ENCODE results near the gene C1QTNF2.

The C1QTNF2 gene

GRCh38 chr5:160369990-160370712 is at the start of gene C1QTNF2:
Gene C1QTNF2, minus strand, starts transcription at chr5:160370626. Its CDS starts 15,615 bp downstream, at chr5:160355011.
- DNase-seq = no peak

DNA sequence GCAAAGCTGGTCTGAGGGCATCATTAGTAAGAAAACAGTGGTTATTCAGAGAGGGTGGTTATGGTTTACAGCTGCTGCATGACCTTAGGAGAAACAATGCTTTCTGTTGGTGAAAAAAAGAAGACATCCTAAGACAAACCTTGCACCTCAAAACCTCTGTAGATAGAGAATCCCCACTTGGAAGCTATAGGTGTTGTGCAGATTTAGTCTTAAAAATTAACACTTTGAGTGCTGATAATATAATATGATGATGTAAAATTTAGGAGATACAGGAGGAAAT is 49.8 kb upstream of the C1QTNF2 start:
- no peak for DNase-seq

DNA sequence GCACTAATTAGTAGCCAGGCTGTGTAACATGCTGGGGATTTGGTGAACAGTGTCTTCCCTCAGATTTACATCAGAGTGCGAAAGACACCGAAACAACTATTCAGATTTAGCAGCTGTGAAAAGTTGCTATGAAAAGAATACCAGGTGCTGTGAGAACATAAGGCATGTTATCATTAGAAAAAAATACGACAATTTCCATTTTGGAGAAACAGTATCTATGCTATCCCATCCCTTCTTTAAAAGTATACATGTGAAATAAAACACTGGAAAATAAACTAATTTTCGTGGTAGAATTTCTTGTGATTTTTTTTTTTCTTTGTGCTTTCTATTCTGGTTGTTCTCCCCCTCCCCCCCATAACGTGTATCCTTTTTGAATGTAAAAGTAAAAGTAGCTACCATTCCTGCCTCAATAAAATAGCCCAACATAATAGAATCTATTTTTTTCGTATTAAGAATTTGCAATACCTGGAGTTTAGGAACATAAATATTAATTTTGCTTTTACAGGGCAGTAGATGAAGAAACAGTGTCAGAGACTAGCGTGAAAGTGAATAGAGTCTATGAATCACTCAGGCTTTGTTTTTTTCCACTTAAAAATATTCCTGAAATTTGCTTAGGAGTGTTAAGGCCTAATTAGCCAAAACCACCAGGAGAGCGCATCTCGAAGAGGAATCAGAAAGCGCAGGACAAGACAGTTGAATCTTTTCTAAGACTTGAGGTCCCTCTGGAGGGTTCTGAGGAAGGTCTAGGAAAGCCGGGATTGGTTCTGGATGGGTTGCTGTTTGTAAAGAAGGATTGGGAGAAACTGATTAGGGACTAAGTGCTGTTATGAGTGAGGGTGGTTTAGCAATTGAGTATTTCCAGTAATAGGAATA is 49.3 kb upstream of the C1QTNF2 start:
- no peak for DNase-seq

GRCh38 chr5:160418561-160419457 is 48.4 kb upstream of the C1QTNF2 start, which contains the start of gene SLU7:
Gene SLU7, minus strand, starts transcription at chr5:160419081. Its CDS starts 3,787 bp downstream, at chr5:160415294.
- peak; percentile 60 for DNase-seq

DNA sequence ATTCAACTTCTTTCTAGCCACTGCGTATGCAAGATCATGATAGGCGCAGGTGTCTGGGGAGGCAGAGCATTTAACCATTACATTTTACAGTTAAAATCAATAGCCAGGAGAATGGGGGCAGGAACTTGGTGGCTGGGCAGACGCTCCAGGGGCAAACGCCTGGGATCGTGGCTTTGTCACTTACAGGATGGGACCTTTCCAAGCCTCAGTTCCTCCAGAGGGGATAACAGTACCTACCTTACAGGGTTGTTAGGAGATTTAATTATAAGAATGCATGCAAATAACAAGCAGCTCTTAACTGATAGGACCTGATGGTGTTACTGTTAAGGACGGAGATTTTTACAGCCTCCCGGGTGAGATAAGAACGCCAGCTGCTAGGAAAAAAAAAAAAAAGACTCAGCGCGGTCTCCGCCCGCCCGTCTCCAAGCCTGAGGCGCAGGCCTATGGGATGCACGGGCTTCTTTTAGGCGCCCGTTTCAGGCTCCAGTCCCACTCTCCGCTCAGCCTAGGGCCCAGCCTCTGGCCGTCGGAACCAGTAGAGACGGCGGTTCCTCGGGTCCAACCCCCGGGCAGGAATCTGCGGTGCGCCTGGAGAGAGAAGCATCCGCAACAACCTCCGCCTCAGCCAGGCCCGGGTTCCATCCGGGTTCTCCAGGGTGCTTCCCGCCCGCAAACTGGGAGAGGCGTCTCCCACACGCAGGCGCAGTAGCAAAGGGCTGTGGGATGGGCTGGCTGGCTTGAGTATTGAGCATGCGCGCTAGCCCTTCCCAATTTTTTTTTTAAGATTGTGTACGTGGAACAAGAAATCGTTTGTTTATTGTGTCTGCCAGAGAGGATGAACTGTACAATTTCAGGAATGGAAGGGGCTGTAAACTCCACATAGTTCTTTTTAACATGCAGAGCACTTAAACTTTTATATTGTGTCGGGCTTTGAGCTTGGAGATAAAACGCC is 29.3 kb upstream of the C1QTNF2 start, which contains the start of gene FAM200C:
FAM200C (minus strand) TSS at position 653 of the 952 bp plus-strand sequence. CDS start 4,564 bp downstream, outside the sequence.
- DNase-seq = peak; percentile 84

DNA sequence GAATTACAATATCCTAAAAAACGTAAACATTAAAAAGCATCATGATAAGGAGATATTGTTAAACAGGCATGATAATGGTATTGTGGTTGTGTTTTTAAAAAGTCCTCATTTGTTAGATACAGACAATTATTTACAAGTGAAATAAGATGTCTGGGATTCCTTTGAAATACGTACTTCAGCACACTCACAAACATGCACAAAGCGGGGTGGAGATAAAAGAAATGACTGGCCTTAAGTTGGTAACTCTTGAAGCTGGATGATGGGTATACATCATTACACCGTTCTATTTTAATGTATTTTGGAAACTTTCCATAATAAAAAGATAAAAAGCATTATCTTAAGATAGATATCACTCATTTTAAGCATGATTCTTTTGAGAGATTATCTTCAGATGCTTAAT is 28.4 kb upstream of the C1QTNF2 start:
- DNase-seq = no peak

DNA sequence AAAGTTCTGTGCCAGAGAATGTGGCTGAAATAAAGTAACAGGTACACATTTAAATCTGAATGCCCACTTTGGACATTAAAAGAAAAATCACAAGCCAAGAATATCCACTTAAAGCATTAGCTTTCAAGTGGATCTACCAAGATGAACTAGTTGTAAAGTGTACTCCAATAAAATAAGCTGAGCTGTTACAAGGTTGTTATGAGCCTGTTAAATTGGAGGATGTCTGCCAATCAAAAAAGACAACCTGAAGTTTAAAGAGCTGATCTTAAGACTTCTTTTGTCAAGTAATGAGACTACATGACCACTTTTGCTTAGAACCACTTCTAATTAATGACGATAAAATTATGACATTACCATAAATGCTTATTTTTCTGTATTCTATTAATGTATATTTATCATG is 27.1 kb upstream of the C1QTNF2 start:
- DNase-seq = no peak

GRCh38 chr5:160395111-160395510 is 24.7 kb upstream of the C1QTNF2 start:
- no peak for DNase-seq

DNA sequence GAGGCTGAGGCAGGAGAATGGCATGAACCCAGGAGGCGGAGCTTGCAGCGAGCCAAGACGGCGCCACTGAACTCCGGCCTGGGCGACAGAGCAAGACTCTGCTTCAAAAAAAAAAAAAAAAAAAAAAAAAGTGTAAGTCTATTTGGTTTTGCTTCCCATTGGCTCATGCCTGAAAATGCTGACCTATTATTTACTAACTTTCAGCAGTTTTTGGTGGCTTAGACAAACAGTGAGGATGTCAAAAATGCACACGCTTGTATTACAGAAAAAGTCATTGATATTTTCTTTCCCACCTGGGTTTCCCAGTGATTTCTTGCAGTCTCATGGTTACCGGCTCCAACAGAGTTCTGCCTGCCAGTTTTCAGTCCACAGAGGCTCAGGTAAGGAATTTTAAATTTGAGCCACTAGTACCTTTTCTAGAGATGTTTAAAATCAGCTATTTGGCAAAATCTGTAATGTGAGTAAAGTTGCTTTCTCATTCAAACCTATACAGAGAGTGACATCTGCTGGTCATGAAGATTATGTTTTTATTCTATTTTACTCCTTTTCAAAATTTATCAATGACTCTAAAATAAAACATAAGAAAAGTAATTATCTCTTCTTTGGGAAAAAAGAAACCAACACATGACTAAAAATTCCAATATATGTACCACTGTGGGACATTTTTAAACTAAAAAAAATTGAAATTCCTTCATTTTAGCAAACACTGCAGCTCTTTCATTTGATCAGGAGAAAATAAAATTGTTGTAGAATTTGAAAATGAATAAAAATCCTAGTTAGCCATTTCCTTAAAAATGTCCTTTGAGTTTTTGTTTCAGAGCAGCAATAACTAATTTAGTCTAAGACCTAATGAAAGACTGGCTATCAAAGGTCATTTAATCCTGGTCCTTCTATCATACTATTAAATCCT is 20.6 kb upstream of the C1QTNF2 start:
- no peak for DNase-seq

- DNase-seq = no peak
These were observed 17.0 kb upstream of the C1QTNF2 start for GRCh38 chr5:160387445-160387844.

DNA sequence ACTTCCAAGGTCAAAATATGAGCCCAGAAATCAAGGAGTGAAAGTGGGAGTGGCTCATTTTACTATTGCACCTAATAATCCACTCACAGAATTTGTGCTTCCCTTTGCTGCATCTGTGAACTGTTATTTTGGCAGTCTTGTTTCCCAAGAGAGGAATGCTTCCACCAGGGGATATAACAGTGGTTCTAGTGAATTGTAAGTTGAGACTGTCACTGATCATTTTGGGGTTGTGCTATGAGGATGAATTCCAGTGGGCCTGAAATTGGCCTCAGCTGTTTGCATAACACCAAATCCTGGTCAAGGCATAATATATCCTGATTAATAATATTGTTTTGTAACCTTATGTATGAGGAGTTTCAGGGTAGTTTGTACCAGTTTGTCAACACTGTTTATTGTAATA is 15.1 kb upstream of the C1QTNF2 start:
- DNase-seq = no peak

GRCh38 chr5:160384681-160385080 is 14.3 kb upstream of the C1QTNF2 start:
- no peak for DNase-seq

- DNase-seq = no peak
These were observed 11.9 kb upstream of the C1QTNF2 start for GRCh38 chr5:160382346-160382745.

DNA sequence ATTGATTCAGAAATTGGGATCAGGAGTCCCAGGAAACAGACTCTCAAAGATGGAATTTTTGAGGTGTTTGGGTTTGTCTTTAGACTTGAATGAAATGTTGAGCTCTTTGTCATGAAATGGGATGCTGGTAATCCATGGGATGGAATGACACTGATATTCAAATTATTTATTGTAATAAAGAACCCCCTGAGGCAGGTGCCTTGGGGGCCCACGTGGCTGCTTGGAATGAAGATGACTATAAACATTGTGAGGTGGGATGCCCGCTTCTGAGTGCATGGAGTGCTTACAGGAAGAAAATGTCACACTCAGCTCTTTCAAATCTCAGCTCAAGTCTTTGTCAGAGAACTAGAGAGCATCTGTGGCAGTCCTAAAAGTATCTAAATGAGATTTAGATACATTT is 9.6 kb upstream of the C1QTNF2 start:
- no peak for DNase-seq

DNA sequence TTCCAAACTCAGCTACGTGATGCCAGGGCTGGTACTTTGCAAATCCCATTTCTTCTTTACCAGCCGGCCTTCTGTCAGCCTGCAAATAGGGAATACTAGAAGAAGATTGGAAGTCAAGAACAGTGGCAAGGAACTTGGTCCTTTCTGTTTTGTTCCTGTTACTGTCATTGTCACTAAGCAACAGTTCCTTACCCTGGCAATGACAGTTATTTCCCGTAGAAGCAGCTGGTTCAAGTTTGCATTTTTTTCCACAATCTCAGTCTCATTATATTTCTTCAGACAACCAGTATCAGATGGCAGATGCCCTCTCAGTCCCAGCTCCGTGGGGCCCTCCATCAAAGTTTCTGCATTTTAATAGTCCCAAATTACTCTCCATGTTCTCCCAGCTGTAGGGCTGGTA is 9.1 kb upstream of the C1QTNF2 start:
- no peak for DNase-seq

- no peak for DNase-seq
These were observed 7.9 kb upstream of the C1QTNF2 start for GRCh38 chr5:160378330-160378729.

GRCh38 chr5:160377651-160378050 is 7.2 kb upstream of the C1QTNF2 start:
- no peak for DNase-seq

GRCh38 chr5:160376416-160376815 is 6.0 kb upstream of the C1QTNF2 start:
- DNase-seq = no peak

DNA sequence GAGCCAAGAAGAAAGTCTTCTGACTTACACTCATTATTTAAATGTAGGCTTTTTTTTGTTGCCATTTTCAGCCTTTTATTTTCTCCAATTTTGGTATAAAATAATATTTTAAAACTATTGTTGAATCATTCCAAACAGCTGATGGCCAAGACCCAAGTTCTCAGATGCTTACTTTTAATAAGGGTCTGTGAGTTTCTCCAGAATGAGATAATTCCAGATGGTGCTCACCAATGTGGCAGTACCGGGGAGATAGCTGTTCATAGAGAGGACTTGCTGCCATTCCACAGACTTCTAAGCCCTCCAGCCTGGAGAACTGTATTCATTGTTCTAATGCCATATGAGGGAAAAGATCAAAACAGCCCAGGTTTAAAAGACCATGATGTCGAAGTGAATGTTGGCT is 5.3 kb upstream of the C1QTNF2 start:
- DNase-seq = no peak

- no peak for DNase-seq
These were observed 4.7 kb upstream of the C1QTNF2 start for GRCh38 chr5:160375166-160375565.

DNA sequence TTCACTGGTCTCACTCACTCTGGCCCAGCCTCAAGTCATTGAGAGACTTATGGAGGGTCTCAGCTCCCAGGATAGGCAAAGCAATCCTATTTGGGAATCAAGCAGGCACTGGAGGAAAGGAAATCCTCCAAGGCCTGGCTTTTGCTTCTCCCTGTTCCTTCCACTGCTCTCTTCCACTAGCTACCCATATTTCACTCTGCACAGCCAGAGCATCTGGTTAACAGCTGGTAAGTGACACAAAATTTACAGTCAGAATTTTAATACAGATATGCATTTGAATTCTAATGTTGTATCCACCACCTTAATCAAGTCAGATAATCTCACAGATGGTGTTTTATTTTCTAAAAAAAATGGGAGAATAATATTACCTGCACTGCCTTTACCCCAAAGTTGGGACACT is 868 bp upstream of the C1QTNF2 start:
- no peak for DNase-seq

All from NCI-H187 treated with DMSO at 0.1 percent for 48 hours (cell line).